H54 (cell line): ENCODE measurements around the gene SLC16A10.
"Not testable (repeated sequence)": the region's sequence is repeated elsewhere in the genome, so short reads cannot be mapped to it uniquely, and the experiment has no call there.

ENCODE experiments used
- DNase-seq: peaks from one replicate; pipeline ENCODE4 v3.0.0; 2011; ENCODE audit warnings: low spot score, mixed read lengths; ENCODE audit not compliant: insufficient read length
- FAIRE-seq: peaks from 3 replicates; lab custom pipeline; 2011; peaks lifted over from hg19 to GRCh38; lab: Jason Lieb, UNC
- POLR2A ChIP-seq: IDR thresholded peaks from 2 replicates; pipeline ENCODE4 v1.6.1; 2011; ENCODE audit warnings: low read depth, mild to moderate bottlenecking, low read length

The SLC16A10 gene

DNA sequence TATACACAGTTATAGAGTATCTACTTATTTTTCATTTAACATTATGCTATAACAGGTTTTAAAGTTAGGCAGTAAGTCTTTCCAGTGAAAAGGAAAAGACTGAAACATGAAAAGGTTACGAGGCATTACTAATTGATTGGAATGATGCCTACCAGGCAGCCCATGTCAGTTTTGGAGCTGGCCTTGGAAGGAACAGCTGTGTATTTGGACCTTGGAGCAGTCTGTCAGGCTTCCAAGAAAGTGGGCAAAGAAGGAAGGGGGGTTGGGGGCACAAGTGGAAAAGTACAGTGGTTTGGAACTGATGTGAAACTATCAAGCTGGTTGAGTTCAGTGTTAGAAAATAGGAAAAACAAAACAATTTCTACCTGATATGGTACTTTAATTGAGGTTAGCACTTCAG lies 41.7 kb downstream of the SLC16A10 start:
- no peak for TF ChIP-seq POLR2A
- FAIRE-seq: no peak

DNA sequence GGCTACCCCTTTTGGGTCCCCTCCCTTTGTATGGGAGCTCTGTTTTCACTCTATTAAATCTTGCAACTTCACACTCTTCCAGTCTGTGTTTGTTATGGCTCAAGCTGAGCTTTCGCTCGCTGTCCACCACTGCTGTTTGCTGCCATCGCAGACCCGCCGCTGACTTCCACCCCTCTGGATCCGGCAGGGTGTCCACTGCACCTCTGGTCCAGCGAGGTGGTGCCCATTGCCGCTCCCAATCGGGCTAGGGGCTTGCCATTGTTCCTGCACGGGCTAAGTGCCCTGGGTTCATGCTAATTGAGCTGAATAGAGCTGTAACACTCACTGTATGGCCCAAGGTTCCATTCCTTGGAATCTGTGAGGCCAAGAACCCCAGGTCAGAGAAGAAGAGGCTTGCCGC lies 43.7 kb downstream of the SLC16A10 start:
- not testable (repeated sequence) for DNase-seq, FAIRE-seq

More for the DNA sequence above, 41.7 kb downstream of the SLC16A10 start:
- DNase-seq: no peak

DNA sequence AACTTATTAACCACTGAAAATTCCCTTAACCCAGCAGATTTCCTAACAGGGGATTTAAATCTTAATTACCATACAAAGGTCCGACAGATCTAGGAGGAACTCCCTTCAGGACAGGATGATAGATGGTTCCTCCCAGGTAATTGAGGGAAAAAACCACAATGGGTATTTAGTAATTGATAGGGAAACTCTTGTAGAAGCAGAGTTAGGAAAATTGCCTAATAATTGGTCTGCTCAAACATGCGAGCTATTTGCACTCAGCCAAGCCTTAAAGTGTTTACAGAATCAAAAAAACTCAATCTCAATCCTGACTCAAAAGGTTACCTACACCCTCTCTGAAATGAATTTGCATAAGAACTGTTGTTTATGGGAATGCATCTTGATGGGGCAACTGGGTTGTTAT lies 45.4 kb downstream of the SLC16A10 start:
- FAIRE-seq, DNase-seq: not testable (repeated sequence)

DNA sequence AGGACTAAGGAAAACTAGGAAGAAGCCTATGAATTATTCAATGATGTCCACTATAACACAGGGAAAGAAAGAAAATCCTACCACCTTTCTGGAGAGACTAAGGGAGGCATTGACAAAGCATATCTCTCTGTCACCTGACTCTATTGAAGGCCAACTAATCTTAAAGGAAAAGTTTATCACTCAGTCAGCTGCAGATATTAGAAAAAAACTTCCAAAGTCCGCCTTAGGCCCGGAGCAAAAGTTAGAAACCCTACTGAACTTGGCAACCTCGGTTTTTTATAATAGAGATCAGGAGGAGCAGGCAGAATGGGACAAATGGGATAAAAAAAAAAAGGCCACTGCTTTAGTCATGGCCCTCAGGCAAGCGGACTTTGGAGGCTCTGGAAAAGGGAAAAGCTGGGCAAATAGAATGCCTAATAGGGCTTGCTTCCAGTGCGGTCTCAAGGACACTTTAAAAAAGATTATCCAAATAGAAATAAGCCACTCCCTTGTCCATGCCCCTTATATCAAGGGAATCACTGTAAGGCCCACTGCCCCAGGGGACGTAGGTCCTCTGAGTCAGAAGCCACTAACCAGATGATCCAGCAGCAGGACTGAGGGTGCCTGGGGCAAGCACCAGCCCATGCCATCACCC lies 47.0 kb downstream of the SLC16A10 start:
- DNase-seq, FAIRE-seq: not testable (repeated sequence)

DNA sequence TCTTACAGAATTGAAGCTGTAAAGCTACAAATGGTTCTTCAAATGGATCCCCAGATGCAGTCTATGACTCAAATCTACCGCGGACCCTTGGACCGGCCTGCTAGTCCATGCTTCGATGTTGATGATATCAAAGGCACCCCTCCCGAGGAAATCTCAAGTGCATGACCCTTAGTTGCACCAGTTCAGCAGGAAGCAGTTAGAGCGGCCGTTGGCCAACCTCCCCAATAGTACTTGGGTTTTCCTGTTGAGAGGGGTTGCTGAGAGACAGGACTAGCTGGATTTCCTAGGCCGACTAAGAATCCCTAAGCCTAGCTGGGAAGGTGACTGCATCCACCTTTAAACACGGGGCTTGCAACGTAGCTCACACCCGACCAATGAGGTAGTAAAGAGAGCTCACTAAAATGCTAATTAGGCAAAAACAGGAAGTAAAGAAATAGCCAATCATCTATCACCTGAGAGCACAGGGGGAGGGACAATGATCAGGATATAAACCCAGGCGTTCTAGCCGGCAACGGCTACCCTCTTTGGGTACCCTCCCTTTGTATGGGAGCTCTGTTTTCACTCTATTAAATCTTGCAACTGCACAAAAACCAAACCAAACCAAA lies 50.3 kb downstream of the SLC16A10 start:
- FAIRE-seq, DNase-seq: not testable (repeated sequence)

DNA sequence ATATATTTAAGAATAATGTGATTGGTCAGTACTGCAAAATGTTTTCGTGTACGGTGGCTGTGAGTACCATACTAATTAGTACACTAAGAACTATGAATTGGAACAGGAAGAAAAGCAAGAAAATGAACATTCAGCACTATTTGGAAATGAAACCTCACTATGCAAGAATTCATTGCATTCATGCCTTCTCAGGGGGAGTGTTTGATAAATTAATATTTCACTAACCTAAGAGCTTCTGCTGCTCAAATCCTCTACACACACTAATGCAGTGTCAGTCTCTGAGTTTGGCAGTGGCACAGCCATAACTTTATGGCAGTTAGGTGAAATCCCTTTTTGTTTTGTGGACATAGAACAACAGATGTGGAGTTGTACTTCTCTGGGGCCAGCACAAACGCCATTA lies 60.1 kb downstream of the SLC16A10 start:
- no peak for TF ChIP-seq POLR2A
- DNase-seq (no peak), FAIRE-seq (no peak)

DNA sequence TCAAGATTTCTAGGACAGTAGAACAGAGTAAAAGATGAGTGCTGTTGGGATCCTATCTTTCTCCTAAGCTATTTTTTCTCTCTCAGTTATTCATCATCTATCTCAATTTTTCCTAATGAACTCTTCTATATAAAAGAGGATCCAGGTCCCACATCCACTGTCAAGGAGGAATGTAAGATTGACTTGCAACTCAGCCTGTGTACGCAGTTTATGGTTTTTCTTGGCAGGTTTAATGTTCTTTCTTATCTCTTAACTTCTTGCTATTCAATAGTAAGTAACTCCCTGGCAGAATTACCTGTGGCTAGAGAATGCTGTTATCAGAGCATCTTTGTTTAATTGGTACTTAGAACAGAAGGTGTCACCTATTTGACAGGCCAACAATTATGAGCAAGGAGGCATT lies 60.8 kb downstream of the SLC16A10 start:
- FAIRE-seq (no peak), DNase-seq (no peak)
- no peak for TF ChIP-seq POLR2A

DNA sequence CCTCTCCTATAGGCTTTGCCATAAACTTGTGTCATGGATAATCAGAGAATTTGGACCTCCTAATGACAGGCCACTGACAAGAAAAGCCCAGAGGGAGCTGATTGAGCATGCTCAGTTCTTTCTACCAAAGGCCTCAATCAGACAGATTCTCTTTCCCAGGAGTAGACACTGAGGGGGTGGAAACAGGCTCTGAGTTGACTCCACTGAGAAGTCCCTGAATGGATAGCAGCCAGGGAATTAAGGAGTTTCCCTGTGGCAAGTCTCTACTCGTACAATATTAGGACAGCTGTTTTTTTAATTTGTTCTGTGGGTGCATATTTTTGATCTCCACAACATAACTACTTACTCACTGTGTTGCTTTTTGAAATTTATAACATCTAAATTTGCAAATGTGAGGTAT lies 63.3 kb downstream of the SLC16A10 start:
- FAIRE-seq: no peak
- no peak for DNase-seq
- no peak for TF ChIP-seq POLR2A

DNA sequence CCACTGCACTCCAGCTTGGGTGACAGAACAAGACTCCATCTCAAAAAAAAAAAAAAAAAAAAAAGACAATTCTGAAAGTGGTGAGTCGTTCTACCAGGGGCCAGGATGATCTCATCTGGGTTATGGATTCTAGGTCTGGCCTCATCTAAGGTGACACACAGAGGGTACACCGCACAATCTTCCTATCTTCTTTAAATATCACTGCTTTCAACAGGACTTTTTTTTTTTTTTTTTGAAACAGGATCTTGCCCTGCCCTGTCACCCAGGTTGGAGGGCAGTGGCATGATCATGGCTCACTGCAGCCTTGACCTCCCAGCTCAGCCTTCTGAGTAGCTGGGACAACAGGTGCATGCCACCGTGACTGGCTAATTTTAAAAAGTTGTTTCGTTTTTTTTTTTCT lies 67.7 kb downstream of the SLC16A10 start:
- DNase-seq: no peak
- no peak for TF ChIP-seq POLR2A
- FAIRE-seq: no peak

DNA sequence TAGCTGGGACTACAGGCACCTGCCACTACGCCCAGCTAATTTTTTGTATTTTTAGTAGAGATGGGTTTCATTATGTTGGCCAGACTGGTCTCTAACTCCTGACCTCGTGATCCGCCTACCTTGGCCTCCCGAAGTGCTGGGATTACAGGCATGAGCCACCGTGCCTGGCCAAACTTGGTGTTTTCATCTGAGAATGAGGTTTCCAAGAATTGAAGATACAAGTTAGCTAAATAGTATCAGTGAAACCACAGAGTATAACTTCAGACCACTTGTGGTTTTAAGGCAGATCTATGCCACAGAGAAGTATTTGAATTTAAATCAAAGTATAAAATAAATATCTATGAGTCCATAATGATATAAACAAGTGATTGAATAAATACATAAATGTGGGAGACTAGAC lies 70.1 kb downstream of the SLC16A10 start:
- FAIRE-seq: no peak
- DNase-seq: no peak
- TF ChIP-seq POLR2A: no peak

DNA sequence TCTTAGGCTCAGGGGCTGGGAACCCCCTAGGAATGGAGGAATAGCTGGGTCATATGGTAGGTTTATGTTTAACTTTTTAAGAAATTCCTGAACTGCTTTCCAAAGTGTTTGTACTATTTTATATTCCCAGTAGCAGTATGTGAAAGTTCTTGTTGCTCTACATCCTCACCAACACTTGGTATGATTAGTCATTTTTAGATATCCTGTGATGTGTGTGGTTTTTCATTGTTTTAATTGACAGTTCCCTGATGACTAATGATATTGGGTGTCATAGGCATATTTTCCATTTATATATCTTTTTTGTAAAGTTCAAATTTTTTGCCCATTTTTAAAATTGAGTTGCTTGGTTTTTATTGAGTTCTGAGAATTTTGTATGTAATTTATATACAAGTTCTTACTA lies 72.3 kb downstream of the SLC16A10 start:
- no peak for FAIRE-seq

DNA sequence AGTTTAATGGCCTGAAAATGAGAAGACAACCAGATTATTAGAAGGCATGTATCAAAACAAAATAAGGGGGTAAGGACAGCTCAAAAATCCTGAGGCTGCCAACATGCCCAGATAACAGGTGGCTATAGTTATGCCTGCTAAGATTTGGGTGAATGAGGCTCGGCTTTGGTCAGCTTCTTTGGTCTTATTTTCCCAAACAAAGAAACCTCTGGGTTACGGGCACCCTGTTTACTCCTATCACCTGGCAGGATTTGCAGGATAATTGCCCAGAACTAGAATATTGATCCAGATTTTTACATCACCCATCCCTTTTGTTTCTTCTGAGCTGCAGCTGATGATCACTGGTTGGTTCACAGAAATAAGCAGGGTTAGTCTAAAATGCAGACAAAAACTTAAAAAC lies 74.3 kb downstream of the SLC16A10 start:
- DNase-seq (no peak), FAIRE-seq (no peak)
- TF ChIP-seq POLR2A: no peak

More for the DNA sequence above, 72.3 kb downstream of the SLC16A10 start:
- TF ChIP-seq POLR2A: no peak
- DNase-seq: no peak

DNA sequence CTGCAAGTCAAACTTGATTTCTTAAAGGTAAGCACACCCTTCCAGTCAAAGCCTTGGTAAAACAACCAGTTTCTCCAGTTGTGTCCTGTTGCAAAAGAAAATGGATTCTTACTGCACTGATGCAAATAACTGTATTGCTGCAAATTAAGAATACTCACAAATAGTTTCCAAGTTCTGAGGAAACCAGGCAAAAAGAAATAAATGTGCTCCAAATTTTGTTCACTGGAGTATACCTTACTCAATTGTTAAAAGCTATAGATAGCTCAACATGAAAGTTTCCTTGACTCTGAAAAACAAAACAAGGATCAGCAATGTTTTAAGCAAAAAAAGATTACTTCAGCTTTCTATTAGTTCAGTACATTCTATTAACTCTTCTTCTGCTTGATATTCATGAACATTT lies 75.2 kb downstream of the SLC16A10 start:
- TF ChIP-seq POLR2A: no peak
- FAIRE-seq (no peak), DNase-seq (no peak)

DNA sequence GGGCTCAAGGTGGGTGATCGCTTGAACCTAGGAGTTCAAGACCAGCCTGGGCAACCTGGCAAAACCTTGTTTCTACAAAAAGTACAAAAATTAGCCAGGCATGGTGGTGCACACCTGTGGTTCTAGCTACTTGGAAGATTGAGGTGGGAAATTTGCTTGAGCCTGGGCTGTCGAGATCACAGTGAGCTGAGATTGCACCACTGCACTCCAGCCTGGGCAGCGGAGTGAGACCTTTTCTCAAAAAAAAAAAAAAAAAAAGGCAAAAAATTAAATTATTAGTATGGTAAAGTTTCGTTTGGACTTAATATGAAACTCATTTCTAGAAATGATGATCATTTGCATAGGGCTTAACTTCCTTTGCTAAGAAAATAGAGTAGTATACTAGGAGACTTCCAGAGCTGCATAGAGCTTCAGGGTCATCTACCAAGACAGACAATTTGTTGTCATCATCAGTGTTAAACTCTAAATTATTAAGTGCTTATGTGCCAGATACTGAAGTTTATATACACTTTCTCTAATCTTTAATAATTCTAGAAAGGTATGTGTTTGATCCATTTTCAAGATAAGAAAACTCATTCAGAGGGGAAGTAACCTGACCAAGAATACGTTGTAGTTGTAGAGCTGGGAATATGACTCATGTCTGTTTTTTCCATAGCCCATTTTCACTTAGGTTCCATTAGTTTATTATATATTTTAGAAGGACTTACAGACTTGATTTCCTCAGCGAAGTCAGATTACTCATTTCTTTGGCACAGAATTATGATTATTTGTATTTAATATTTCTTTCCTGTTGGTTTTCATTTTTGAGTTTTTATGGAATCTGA lies 84.5 kb downstream of the SLC16A10 start:
- no peak for TF ChIP-seq POLR2A
- FAIRE-seq: no peak
- no peak for DNase-seq

DNA sequence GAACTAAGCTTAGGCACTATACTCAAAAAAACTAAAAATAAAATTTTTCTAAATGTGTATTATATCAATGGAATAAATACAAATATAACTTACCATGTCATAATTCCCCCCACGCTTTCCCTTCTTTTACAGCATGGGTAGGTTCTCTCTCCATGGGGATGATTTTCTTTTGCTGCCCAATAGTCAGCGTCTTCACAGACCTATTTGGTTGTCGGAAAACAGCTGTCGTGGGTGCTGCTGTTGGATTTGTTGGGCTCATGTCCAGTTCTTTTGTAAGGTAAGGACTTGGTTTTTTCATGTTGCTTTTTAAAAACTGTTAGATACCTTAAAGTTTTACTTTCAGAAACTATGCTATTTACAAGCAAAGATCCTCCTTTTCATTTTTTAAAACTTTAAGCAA lies 85.3 kb downstream of the SLC16A10 start:
- no peak for DNase-seq
- TF ChIP-seq POLR2A: no peak
- FAIRE-seq: no peak
